ENCODE results near the gene CDKL5.
A peak's percentile ranks its signal among the peaks of the same experiment; 100 is the strongest.

Gene CDKL5

GRCh38 chrX:18596096-18596495 lies 170.7 kb downstream of the CDKL5 start:
- TF ChIP-seq CTCF (conservative IDR thresholded peaks at IDR 0.05; ENCODE audit: low read depth, low read length) = no peak

DNA sequence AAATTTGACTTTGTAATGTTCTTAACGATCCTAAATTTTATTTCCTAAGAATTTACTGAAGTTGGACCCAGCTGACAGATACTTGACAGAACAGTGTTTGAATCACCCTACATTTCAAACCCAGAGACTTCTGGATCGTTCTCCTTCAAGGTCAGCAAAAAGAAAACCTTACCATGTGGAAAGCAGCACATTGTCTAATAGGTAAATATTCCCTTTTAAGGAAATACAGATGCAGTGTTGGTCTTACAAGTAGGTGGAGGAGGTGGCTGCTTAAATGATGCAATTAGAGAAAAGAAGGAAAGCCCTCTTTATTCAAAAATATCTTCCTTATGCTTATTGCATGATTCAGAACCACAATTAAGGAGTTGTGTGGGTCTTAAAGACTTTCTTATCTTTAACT lies 173.0 kb downstream of the CDKL5 start:
- no peak overlapping the region for H3K4me3 ChIP-seq (ENCODE audit: low read depth, low read length)
- TF ChIP-seq CTCF (conservative IDR thresholded peaks at IDR 0.05; ENCODE audit: low read depth, low read length) = no peak
- peak; percentile 7 for DNase-seq (ENCODE audit: low read depth)

More at GRCh38 chrX:18596096-18596495, 170.7 kb downstream of the CDKL5 start:
- H3K4me3 ChIP-seq (ENCODE audit: low read depth, low read length) = no peak overlapping the region
- peak; percentile 16 for DNase-seq (ENCODE audit: low read depth)

GRCh38 chrX:18607966-18608365 lies 182.6 kb downstream of the CDKL5 start:
- TF ChIP-seq CTCF (conservative IDR thresholded peaks at IDR 0.05; ENCODE audit: low read depth, low read length) = no peak
- peak; percentile 28 for DNase-seq (ENCODE audit: low read depth)
- H3K4me3 ChIP-seq (ENCODE audit: low read depth, low read length) = no peak overlapping the region

DNA sequence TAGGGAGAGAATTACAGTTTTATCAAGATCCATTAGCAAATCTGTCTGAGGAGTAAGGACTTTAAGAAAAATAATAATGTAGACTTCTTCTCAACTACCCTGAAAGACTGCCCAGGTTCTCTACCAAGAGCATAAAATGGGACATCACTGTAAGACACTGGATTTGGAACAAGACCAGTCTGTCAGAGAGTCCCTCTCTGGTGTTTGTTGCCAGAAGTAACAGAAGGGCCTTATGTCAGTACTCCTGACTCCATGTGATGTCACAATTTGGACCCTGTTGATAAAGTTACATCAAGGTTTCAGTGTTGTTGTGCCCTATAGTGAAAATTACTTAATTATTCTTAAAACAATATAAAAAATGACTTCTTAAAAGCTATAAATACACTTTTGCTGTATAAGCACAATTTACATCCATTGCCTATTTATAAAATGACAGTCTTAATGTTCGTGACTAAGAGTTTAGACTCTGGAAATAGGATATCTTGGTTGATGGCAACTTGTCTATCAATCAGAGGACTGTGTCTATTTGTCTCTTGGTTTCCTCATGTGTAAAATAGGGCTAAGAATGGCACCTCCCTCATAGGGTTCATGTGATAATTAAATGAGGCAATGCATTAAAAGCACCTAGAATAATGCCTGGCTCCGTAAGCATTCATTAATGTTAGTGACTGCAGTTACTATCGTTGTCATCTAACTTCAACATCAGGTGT lies 188.7 kb downstream of the CDKL5 start:
- no peak for TF ChIP-seq CTCF (conservative IDR thresholded peaks at IDR 0.05; ENCODE audit: low read depth, low read length)
- H3K4me3 ChIP-seq (ENCODE audit: low read depth, low read length) = no peak overlapping the region
- no peak for DNase-seq (ENCODE audit: low read depth)

GRCh38 chrX:18616688-18617406 lies 191.4 kb downstream of the CDKL5 start:
- DNase-seq (ENCODE audit: low read depth) = no peak
- no peak overlapping the region for H3K4me3 ChIP-seq (ENCODE audit: low read depth, low read length)
- no peak for TF ChIP-seq CTCF (conservative IDR thresholded peaks at IDR 0.05; ENCODE audit: low read depth, low read length)

- TF ChIP-seq CTCF (conservative IDR thresholded peaks at IDR 0.05; ENCODE audit: low read depth, low read length) = no peak
- H3K4me3 ChIP-seq (ENCODE audit: low read depth, low read length) = no peak overlapping the region
- DNase-seq (ENCODE audit: low read depth) = peak; percentile 56
These were observed 192.0 kb downstream of the CDKL5 start for GRCh38 chrX:18617407-18617750.

DNA sequence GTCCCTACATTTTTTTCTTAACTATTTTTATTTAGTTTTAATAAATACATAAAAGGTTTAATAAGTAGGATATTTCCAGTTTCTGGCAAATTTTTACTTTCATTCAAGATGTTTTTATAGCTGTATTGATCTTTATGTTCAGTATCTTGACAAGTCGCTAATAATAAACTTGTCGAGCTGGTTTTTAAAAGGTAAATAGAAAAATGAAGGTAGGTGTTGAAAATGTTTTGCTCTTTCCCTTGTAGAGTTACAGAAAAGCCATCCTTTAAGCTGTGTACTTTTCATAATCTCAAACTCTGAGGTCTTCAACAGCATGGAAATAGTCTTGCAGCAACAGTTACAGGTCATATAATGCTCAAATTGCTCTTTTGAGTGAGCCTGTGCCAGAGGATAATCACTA lies 193.9 kb downstream of the CDKL5 start:
- no peak for DNase-seq (ENCODE audit: low read depth)
- no peak for TF ChIP-seq CTCF (conservative IDR thresholded peaks at IDR 0.05; ENCODE audit: low read depth, low read length)
- H3K4me3 ChIP-seq (ENCODE audit: low read depth, low read length) = no peak overlapping the region

All from choroid plexus epithelial cell (primary cell).